Neural cell (in vitro differentiated cells): ENCODE measurements around the gene RFC2.

Source experiments
- CTCF ChIP-seq: fragments of 450-650 bp; IDR thresholded peaks from 2 replicates; pipeline ENCODE4 v1.5.1; 2014; ENCODE audit warnings: antibody characterized with exemption, mild to moderate bottlenecking, moderate library complexity; ENCODE audit not compliant: poor library complexity, severe bottlenecking
- EP300 ChIP-seq: fragments of 450-650 bp; conservative IDR thresholded peaks from 2 replicates; pipeline ENCODE4 v1.6.1; 2014; ENCODE audit warnings: antibody characterized with exemption, mild to moderate bottlenecking, moderate library complexity; ENCODE audit not compliant: poor library complexity, severe bottlenecking
- EZH2 ChIP-seq: fragments of 200-600, 300-800 bp; shearing (Covaris generic), sonication (generic); IDR thresholded peaks from 2 replicates; pipeline ENCODE4 v1.6.1; 2014; ENCODE audit warnings: antibody characterized with exemption, low read length, borderline replicate concordance, mild to moderate bottlenecking; ENCODE audit not compliant: insufficient read depth, poor library complexity, severe bottlenecking
- POLR2AphosphoS5 ChIP-seq: IDR thresholded peaks from 2 replicates; pipeline ENCODE4 v1.6.1; 2012
- RAD21 ChIP-seq: fragments of 450-650 bp; conservative IDR thresholded peaks from 2 replicates; pipeline ENCODE4 v1.6.1; 2014; ENCODE audit warnings: antibody characterized with exemption, mild to moderate bottlenecking, moderate library complexity
- REST ChIP-seq: IDR thresholded peaks from 2 replicates; pipeline ENCODE4 v1.6.1; 2012; ENCODE audit warnings: borderline replicate concordance
- TAF1 ChIP-seq: IDR thresholded peaks from 2 replicates; pipeline ENCODE4 v1.6.1; 2012; ENCODE audit warnings: low read depth

- TF ChIP-seq CTCF: no peak
- TF ChIP-seq EZH2: no peak
- no peak for TF ChIP-seq TAF1
- no peak for TF ChIP-seq REST
- no peak for TF ChIP-seq POLR2AphosphoS5
- TF ChIP-seq RAD21: no peak
- TF ChIP-seq EP300: no peak
Observed at GRCh38 chr7:74219416-74219815, 34.8 kb downstream of the RFC2 start.
